ENCODE measurements around the gene ERFE. TPM values are rescaled to one million over a fixed set of nuclear protein-coding genes. Genes with fewer than 3 reads are reported as not detected.

Gene ERFE
- total RNA-seq, 2 donors from 2014 or later, result 1.3 to 1.5 TPM

- TF ChIP-seq CTCF (IDR thresholded peaks at IDR 0.05), result no peak
- no peak for DNase-seq (ENCODE audit: low spot score)
- no peak for ATAC-seq (ENCODE audit: insufficient number of reproducible peaks, low FRiP score, low read depth)
- H3K9me3 ChIP-seq, result no peaks in the 10 kb centered on the region
- no peaks in the 10 kb centered on the region for H3K36me3 ChIP-seq
- peaks cover 16 to 22% of the 10 kb centered on the region in 2 donors for H3K4me1 ChIP-seq (ENCODE audit: control insufficient read depth in 1 of 2, low read depth in 2 of 2)
- H3K27ac ChIP-seq, result no peak overlapping the region
- H3K4me3 ChIP-seq, result no peak overlapping the region
- H3K27me3 ChIP-seq (replicated peaks; ENCODE audit: insufficient read depth), result no peaks in the 10 kb centered on the region
These were observed 11.8 kb upstream of the ERFE start for GRCh38 chr2:238146884-238147544.

- Histone ChIP-seq H3K4me1 (ENCODE audit: control insufficient read depth in 1 of 2, low read depth in 2 of 2) (peaks cover 1 to 2% of the 10 kb centered on the region in 2 donors), H3K9me3 (no peaks in the 10 kb centered on the region), H3K36me3 (no peaks in the 10 kb centered on the region), H3K27ac (no peak overlapping the region), H3K4me3 (no peak overlapping the region), H3K27me3 (replicated peaks; ENCODE audit: insufficient read depth) (no peaks in the 10 kb centered on the region)
- TF ChIP-seq CTCF (IDR thresholded peaks at IDR 0.05), result no peak
- ATAC-seq (ENCODE audit: insufficient number of reproducible peaks, low FRiP score, low read depth) (no peak), DNase-seq (ENCODE audit: low spot score) (no peak)
These were observed 9.8 kb upstream of the ERFE start for GRCh38 chr2:238148981-238149380.

GRCh38 chr2:238149841-238150572 is 8.8 kb upstream of the ERFE start:
- Histone ChIP-seq H3K9me3 (no peaks in the 10 kb centered on the region), H3K27me3 (replicated peaks; ENCODE audit: insufficient read depth) (no peaks in the 10 kb centered on the region), H3K36me3 (no peaks in the 10 kb centered on the region), H3K27ac (no peak overlapping the region), H3K4me3 (no peak overlapping the region), H3K4me1 (ENCODE audit: control insufficient read depth in 1 of 2, low read depth in 2 of 2) (peaks cover 0 to 5% of the 10 kb centered on the region in 2 donors)
- no peak for TF ChIP-seq CTCF (IDR thresholded peaks at IDR 0.05)
- ATAC-seq (ENCODE audit: insufficient number of reproducible peaks, low FRiP score, low read depth) (no peak), DNase-seq (ENCODE audit: low spot score) (no peak)

- peaks cover 0 to 12% of the 10 kb centered on the region in 2 donors for H3K4me1 ChIP-seq (ENCODE audit: control insufficient read depth in 1 of 2, low read depth in 2 of 2)
- no peaks in the 10 kb centered on the region for H3K36me3 ChIP-seq
- H3K27me3 ChIP-seq (replicated peaks; ENCODE audit: insufficient read depth), result no peaks in the 10 kb centered on the region
- TF ChIP-seq CTCF (IDR thresholded peaks at IDR 0.05), result no peak
- ATAC-seq (ENCODE audit: insufficient number of reproducible peaks, low FRiP score, low read depth), result no peak
- H3K4me3 ChIP-seq, result no peak overlapping the region
- no peak for DNase-seq (ENCODE audit: low spot score)
- H3K9me3 ChIP-seq, result no peaks in the 10 kb centered on the region
- no peak overlapping the region for H3K27ac ChIP-seq
These were observed 8.1 kb upstream of the ERFE start for GRCh38 chr2:238150686-238151085.

- Histone ChIP-seq H3K27ac (no peak overlapping the region), H3K27me3 (replicated peaks; ENCODE audit: insufficient read depth) (no peaks in the 10 kb centered on the region), H3K4me1 (ENCODE audit: control insufficient read depth in 1 of 2, low read depth in 2 of 2) (peaks cover 0 to 13% of the 10 kb centered on the region in 2 donors), H3K9me3 (no peaks in the 10 kb centered on the region), H3K36me3 (no peaks in the 10 kb centered on the region), H3K4me3 (no peak overlapping the region)
- DNase-seq (ENCODE audit: low spot score), result no peak
- TF ChIP-seq CTCF (IDR thresholded peaks at IDR 0.05), result no peak
- no peak for ATAC-seq (ENCODE audit: insufficient number of reproducible peaks, low FRiP score, low read depth)
These were observed 7.6 kb upstream of the ERFE start for GRCh38 chr2:238151205-238151604.
